Measurements from ENCODE around the gene ZBTB7C.

DNA sequence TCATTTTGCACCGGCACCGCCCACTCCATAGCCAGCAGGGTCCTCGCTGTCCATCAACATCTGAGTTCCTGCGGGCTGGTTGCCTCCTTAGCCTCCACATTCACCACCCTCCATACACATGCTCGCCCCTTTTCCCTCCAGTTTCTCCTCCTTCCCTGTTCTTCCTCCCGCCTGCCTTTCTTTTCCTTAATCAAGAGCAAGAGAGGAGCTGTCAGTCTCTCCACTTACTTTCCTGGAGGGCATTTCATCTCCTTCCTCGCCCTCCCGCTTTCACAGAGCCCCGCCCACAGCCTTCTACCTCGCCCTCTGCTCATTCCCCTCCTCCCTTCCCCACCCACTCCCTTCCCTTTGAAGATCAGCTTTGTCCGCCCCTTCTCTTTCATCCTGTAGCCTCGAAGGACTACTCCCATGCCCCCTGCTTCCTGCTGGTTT lies 13.8 kb upstream of the ZBTB7C start:
- TF ChIP-seq IRF3 (IDR thresholded peaks at IDR 0.05; ENCODE audit: low read depth, low read length) (no peak), RAD21 (IDR thresholded peaks at IDR 0.05; ENCODE audit: low read length) (no peak), SIN3A (IDR thresholded peaks at IDR 0.05; ENCODE audit: borderline replicate concordance, low read depth, low read length) (no peak), EP300 (IDR thresholded peaks at IDR 0.05; ENCODE audit: borderline replicate concordance in 1 of 2, low read depth in 1 of 2, low read length in 1 of 2) (no peak), MXI1 (IDR thresholded peaks at IDR 0.05; ENCODE audit: low read depth, low read length) (no peak), EZH2phosphoT487 (IDR thresholded peaks at IDR 0.05; ENCODE audit: borderline replicate concordance, low read depth) (no peak), MEF2A (IDR thresholded peaks at IDR 0.05; ENCODE audit: borderline replicate concordance, low read depth) (no peak), POLR2AphosphoS5 (IDR thresholded peaks at IDR 0.05; ENCODE audit: low read depth, low read length) (no peak), JUND (IDR thresholded peaks at IDR 0.05) (no peak), RFX5 (IDR thresholded peaks at IDR 0.05; ENCODE audit: low read length) (no peak)
- TF ChIP-seq, protein P1, sequence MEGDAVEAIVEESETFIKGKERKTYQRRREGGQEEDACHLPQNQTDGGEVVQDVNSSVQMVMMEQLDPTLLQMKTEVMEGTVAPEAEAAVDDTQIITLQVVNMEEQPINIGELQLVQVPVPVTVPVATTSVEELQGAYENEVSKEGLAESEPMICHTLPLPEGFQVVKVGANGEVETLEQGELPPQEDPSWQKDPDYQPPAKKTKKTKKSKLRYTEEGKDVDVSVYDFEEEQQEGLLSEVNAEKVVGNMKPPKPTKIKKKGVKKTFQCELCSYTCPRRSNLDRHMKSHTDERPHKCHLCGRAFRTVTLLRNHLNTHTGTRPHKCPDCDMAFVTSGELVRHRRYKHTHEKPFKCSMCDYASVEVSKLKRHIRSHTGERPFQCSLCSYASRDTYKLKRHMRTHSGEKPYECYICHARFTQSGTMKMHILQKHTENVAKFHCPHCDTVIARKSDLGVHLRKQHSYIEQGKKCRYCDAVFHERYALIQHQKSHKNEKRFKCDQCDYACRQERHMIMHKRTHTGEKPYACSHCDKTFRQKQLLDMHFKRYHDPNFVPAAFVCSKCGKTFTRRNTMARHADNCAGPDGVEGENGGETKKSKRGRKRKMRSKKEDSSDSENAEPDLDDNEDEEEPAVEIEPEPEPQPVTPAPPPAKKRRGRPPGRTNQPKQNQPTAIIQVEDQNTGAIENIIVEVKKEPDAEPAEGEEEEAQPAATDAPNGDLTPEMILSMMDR (IDR thresholded peaks at IDR 0.05): no peak

Data from SK-N-SH (cell line).